Calu3 (cell line): ENCODE data around the gene DMRTC1B. TPM values are rescaled to one million over a fixed set of nuclear protein-coding genes. Genes with fewer than 3 reads are reported as not detected.
"Not testable (repeated sequence)": the region's sequence is repeated elsewhere in the genome, so short reads cannot be mapped to it uniquely, and the experiment has no call there.

Experiments
- Bru-seq: library from RNA; stranded (reverse); fragments of 400-500 nt; gene quantifications from one replicate; lab custom pipeline; 2021; lab: Mats Ljungman, UMichigan
- BruChase-seq, 2 experiments: library from RNA; stranded (reverse); fragments of 400-500 nt; gene quantifications; one replicate each; lab custom pipeline; 2021; lab: Mats Ljungman, UMichigan
- BruUV-seq: library from RNA; stranded (reverse); fragments of 400-500 nt; replicated peaks from 2 replicates; lab custom pipeline; 2021; lab: Mats Ljungman, UMichigan
- CTCF ChIA-PET: fragments of 300-600 bp; sonication (Branson Sonifier 250); formaldehyde crosslinking; loops from one replicate; lab custom pipeline; 2022; ENCODE audit warnings: antibody characterized with exemption; lab: Charles Lee
- DNase-seq: peaks from one replicate; pipeline ENCODE4 v3.0.0; 2022
- H3K27ac Mint-ChIP-seq: one replicate; pipeline ENCODE4 v1.8.0; 2022; ENCODE audit warnings: mixed read lengths; ENCODE audit not compliant: unreplicated experiment
- H3K27me3 Mint-ChIP-seq: one replicate; pipeline ENCODE4 v1.8.0; 2022; ENCODE audit warnings: mixed read lengths; ENCODE audit not compliant: unreplicated experiment
- H3K36me3 Mint-ChIP-seq: one replicate; pipeline ENCODE4 v1.8.0; 2022; ENCODE audit warnings: mild to moderate bottlenecking, moderate library complexity, mixed read lengths; ENCODE audit not compliant: insufficient read depth, unreplicated experiment
- H3K4me1 Mint-ChIP-seq: one replicate; pipeline ENCODE4 v1.8.0; 2022; ENCODE audit warnings: mild to moderate bottlenecking, low read depth, mixed read lengths; ENCODE audit not compliant: unreplicated experiment
- H3K4me3 Mint-ChIP-seq: one replicate; pipeline ENCODE4 v1.8.0; 2022; ENCODE audit warnings: mild to moderate bottlenecking, low read depth, moderate library complexity, mixed read lengths; ENCODE audit not compliant: unreplicated experiment
- H3K9me3 Mint-ChIP-seq: one replicate; pipeline ENCODE4 v1.8.0; 2022; ENCODE audit warnings: low read depth, mixed read lengths; ENCODE audit not compliant: unreplicated experiment
- intact Hi-C: fragments of 100-400 bp; cut with micrococcal nuclease; formaldehyde crosslinking; loops from one replicate; pipeline ENCODE4 v1.10.0; 2022; ENCODE audit not compliant: unreplicated experiment
- long read RNA-seq: library from polyadenylated mRNA; stranded (forward); transcript quantifications from one replicate; pipeline ENCODE4 v2.0.0, GENCODE V29; 2022
- total RNA-seq: library from RNA; stranded (reverse); gene quantifications from 2 replicates; pipeline ENCODE4 v1.2.3, GENCODE V29; 2022
- TF ChIP-seq, protein P1 (sequence below): fragments of 200-600 bp; IDR thresholded peaks from one replicate; pipeline ENCODE4 v1.8.0; 2022; ENCODE audit warnings: antibody characterized with exemption; ENCODE audit not compliant: unreplicated experiment

The DMRTC1B gene, protein sequence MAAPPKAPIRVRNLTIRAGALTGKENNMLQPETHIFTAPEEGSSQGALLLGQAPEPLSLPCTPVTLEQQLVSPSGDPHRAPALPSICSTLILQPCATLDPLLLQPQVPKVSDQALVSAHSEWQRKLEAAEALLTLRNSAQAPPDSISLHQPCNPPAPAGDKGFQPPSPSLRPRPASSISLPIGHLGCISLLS
- not detected in 2 replicates for total RNA-seq
- Bru-seq, nascent RNA, result percentile 3 among the genes with signal in this experiment
- BruChase-seq, experiment 1, labeled RNA remaining after a 6-hour chase, result percentile 1 among the genes with signal in this experiment
- percentile 4 among the genes with signal in this experiment for BruChase-seq, experiment 2, labeled RNA remaining after a 2-hour chase
- long read RNA-seq, result 0 reads

DNA sequence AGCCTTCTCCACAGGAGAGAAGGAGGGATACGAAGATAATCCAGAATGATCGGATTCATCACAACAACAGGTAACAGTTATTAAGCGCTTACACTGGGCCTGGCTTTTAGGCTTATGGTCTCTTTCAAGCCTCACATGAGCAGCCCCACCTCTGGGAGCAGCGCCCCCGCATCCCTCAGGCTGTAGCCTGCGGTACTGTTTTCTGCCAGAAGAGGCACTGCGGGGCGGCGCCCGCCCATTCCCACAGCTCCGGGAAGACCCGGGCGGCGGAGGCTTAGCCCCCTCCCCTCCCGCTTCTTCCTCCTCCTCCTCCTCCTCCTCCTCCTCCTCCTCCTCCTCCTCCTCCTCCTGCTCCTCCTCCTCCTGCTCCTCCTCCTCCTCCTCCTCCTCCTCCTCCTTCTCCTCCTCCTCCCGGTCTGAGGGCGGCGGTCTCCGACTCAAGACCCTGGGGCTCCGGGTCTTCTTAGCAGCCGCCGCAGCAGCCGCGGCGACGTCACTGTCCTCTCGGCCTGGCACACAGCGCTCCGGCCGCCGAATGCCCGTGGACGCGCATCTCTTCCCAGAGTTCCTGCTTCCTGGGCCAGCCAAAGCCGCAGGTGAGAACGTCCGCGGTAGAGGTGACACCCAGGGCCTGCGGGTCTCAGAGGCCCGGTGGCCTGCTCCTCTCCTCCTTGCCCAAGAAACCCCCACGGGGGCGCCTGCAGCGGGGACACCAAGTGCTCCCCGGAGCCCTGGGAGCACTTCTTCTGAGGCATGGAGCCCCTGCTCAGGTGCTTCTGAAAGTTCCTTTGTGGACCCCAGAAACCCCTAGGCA lies at the start of gene DMRTC1B:
TSS of gene DMRTC1B (plus strand) at position 238 of the 814 bp plus-strand sequence. CDS start 68,246 bp downstream, outside the sequence.
- intact Hi-C loops, H3K27me3 Mint-ChIP-seq: not testable (repeated sequence)

DNA sequence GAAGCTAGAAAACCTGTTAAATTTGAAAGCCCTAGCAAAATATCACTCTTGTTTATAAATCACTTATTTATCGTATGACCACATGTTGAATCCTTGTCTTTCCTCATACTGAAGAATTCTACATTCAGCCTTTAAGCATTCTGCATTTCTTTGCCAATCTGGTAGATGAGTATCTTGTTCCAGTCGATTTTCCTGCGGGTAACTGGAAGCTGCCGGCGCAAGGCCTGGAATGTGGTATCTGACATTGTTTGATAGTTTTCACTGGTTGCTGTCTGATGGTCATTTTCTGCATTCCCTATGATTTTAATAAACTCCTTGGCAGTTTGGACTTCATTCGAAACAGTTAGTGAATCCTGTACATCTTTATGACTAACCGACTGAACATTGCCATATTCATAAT lies 48.8 kb upstream of the DMRTC1B start:
- TF ChIP-seq, protein P1, sequence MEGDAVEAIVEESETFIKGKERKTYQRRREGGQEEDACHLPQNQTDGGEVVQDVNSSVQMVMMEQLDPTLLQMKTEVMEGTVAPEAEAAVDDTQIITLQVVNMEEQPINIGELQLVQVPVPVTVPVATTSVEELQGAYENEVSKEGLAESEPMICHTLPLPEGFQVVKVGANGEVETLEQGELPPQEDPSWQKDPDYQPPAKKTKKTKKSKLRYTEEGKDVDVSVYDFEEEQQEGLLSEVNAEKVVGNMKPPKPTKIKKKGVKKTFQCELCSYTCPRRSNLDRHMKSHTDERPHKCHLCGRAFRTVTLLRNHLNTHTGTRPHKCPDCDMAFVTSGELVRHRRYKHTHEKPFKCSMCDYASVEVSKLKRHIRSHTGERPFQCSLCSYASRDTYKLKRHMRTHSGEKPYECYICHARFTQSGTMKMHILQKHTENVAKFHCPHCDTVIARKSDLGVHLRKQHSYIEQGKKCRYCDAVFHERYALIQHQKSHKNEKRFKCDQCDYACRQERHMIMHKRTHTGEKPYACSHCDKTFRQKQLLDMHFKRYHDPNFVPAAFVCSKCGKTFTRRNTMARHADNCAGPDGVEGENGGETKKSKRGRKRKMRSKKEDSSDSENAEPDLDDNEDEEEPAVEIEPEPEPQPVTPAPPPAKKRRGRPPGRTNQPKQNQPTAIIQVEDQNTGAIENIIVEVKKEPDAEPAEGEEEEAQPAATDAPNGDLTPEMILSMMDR, result no peak
- CTCF ChIA-PET, result no interaction called here

More for the DNA sequence above, at the start of gene DMRTC1B:
- H3K36me3 Mint-ChIP-seq, H3K4me3 Mint-ChIP-seq, BruUV-seq, H3K27ac Mint-ChIP-seq, H3K4me1 Mint-ChIP-seq, CTCF ChIA-PET, H3K9me3 Mint-ChIP-seq, DNase-seq: not testable (repeated sequence)

DNA sequence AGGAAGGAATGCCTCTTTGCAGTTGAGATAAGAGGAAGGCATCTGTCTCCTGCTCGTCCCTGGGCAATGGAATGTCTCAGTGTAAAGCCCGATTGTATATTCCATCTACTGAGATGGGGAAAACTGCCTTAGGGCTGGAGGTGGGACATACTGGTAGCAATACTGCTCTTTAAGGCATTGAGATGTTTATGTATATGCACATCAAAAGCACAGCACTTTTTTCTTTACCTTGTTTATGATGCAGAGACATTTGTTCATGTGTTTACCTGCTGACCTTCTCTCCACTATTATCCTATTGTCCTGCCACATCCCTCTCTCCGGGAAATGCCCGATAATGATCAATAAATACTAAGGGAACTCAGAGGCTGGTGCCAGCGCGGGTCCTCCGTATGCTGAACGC lies 43.1 kb upstream of the DMRTC1B start:
- H3K36me3 Mint-ChIP-seq, DNase-seq, H3K4me3 Mint-ChIP-seq, H3K4me1 Mint-ChIP-seq, intact Hi-C loops, H3K9me3 Mint-ChIP-seq, CTCF ChIA-PET, H3K27ac Mint-ChIP-seq, BruUV-seq: not testable (repeated sequence)
- H3K27me3 Mint-ChIP-seq, result peaks cover 62% of the 10 kb centered on the region

More for the DNA sequence above, 48.8 kb upstream of the DMRTC1B start:
- H3K9me3 Mint-ChIP-seq, result no peaks in the 10 kb centered on the region
- peaks cover 18% of the 10 kb centered on the region for H3K27me3 Mint-ChIP-seq
- intact Hi-C loops, result no loop called here
- no peak overlapping the region for H3K4me3 Mint-ChIP-seq
- BruUV-seq, result no TSS peak
- H3K4me1 Mint-ChIP-seq, result no peaks in the 10 kb centered on the region
- no peaks in the 10 kb centered on the region for H3K36me3 Mint-ChIP-seq
- H3K27ac Mint-ChIP-seq, result no peak overlapping the region
- no peak for DNase-seq

DNA sequence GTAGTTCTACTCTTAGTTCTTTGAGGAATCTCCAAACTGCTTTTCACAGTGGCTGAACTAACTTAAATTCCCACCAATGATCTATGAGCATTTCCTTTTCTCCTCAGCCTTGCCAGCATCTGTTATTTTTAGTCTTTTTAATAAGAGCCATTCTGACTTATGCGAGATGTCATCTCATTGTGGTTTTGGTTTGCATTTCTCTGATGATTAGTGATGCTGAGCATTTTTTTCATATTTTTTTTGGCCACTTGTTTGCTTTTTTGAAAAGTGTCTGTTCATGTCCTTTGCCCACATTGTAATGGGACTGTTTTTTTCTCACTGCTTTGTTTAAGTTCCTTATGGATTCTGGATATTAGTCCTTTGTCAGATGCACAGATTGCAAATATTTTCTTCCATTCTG lies 41.1 kb upstream of the DMRTC1B start:
- Mint-ChIP-seq H3K27me3 (peaks cover 69% of the 10 kb centered on the region), H3K4me3 (no peak overlapping the region), H3K27ac (no peak overlapping the region), H3K4me1 (no peaks in the 10 kb centered on the region), H3K36me3 (no peaks in the 10 kb centered on the region), H3K9me3 (no peaks in the 10 kb centered on the region)
- CTCF ChIA-PET, result no interaction called here
- intact Hi-C loops, result no loop called here
- DNase-seq, result no peak
- TF ChIP-seq, protein P1, result no peak
- BruUV-seq, result no TSS peak

DNA sequence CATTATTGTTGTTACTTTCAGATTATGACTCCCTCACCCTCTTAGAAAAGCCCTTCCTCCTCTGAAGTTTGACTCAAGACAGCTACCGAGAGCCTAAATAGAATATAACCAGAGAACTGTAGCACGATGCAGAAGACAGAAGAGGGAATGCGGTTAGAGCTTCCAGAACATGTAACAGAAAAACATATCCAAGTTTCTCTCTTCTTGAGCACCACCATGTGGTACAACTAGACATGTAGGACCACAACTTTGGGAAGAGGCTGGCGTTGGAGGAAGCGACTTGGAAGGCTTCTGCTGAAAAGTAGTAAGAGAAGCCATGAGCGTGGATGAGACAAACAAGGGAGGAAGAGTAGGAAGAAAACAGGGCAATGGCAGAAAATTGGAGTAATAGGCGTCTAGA lies 31.1 kb upstream of the DMRTC1B start:
- CTCF ChIA-PET, H3K36me3 Mint-ChIP-seq, H3K9me3 Mint-ChIP-seq, BruUV-seq, intact Hi-C loops, DNase-seq, H3K4me3 Mint-ChIP-seq, H3K27ac Mint-ChIP-seq, H3K4me1 Mint-ChIP-seq: not testable (repeated sequence)
- peaks cover 12% of the 10 kb centered on the region for H3K27me3 Mint-ChIP-seq

DNA sequence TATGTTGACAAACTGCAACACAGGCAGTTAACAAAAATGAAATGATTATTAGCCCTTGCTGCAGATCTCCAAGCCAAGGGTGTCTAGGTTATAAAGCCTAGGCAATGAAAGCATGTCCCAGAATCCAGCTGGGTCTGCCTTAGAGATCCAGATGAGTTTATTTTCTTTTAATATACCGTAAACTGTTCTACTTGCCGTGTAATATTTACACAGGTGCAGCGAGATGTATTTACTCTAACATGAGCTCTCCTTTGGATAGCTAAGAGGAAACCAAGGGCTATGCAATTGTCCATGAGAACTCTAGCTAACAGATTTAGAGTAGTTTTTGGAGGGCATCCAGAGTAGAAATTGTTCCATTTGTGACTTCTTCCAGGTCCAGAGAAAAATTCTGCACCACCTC lies 28.1 kb upstream of the DMRTC1B start:
- H3K27ac Mint-ChIP-seq, CTCF ChIA-PET, H3K4me3 Mint-ChIP-seq, BruUV-seq, H3K9me3 Mint-ChIP-seq, H3K27me3 Mint-ChIP-seq, intact Hi-C loops, DNase-seq, H3K4me1 Mint-ChIP-seq, H3K36me3 Mint-ChIP-seq: not testable (repeated sequence)

DNA sequence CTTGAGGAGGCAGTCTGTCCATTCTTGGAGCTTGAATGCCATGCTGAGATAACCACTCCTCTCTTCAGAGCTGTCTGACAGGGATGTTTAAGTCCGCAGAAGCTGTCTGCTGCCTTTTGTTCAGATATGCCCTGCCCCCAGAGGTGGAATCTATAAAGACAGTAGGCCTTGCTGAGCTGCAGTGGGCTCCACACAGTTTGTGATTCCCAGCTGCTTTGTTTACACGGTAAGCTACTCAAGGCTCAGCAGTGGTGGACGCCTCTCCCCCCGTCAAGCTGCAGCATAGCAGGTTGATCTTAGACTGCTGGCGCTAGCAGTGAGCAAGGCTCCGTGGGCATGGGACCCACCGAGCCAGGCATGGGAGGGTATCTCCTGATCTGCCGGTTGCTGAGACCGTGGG lies 16.2 kb upstream of the DMRTC1B start:
- not testable (repeated sequence) for BruUV-seq, H3K4me3 Mint-ChIP-seq, H3K27ac Mint-ChIP-seq

DNA sequence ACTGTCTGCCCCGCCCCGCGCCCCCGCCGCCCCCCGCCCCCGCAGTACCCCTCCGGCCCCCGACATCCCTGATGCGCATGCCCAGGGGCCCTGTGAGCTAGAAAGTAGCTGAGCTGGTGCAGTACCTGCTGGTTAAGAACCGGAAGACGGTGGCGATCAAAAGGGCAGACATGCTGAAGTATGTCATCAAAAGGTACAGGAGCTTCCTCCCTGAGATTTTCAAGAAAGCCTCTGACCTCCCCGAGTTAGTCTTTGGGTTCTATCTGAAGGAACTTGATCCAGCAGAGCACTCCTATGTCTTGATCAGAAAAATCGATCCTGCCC lies 739 bp downstream of the DMRTC1B start:
- DNase-seq, BruUV-seq, H3K9me3 Mint-ChIP-seq, H3K36me3 Mint-ChIP-seq, H3K27ac Mint-ChIP-seq, H3K4me3 Mint-ChIP-seq, H3K4me1 Mint-ChIP-seq, H3K27me3 Mint-ChIP-seq, CTCF ChIA-PET, intact Hi-C loops: not testable (repeated sequence)

More for the DNA sequence above, 16.2 kb upstream of the DMRTC1B start:
- H3K4me1 Mint-ChIP-seq, CTCF ChIA-PET, intact Hi-C loops, DNase-seq, H3K27me3 Mint-ChIP-seq, H3K36me3 Mint-ChIP-seq, H3K9me3 Mint-ChIP-seq: not testable (repeated sequence)
